Umbilical cord (tissue), 2 donors: ENCODE measurements around the gene CDH13. TPM values are rescaled to one million over a fixed set of nuclear protein-coding genes. Genes with fewer than 3 reads are reported as not detected.

ENCODE experiments used
- DNase-seq: peaks from one replicate; pipeline ENCODE4 v3.0.0-alpha.2; 2015; ENCODE audit warnings: low spot score
- total RNA-seq: library from RNA; depleted of rRNA; stranded (reverse); fragments of >200 nt; gene quantifications from one replicate; pipeline ENCODE4 v1.2.3, GENCODE V29; 2014; ENCODE audit warnings: low replicate concordance; ENCODE audit not compliant: insufficient read depth

The CDH13 gene
- total RNA-seq, 1 donor from 2014 or later, result 6.7 TPM

DNA sequence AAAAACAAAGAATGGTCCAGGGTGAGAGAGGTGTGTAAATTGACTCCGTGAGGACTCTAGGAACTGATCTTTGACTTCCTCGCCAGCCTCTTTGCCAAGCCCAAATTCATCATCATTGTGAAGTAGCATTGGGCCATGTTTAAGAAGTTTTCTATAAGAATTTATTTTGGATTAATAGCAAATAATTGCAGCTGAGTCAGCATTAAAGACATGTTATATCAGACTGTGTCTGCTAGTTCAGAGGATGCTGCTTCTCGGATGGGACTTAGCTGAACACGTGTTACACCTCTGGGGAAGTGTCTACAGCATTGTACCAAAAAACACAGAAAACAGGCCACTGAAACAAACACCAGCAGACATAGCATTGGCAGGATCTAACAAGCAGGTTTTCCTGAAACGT, 366.6 kb downstream of the CDH13 start:
- no peak for DNase-seq

- DNase-seq, result no peak
Observed at GRCh38 chr16:82993926-82994325, 367.2 kb downstream of the CDH13 start.

GRCh38 chr16:82995286-82995923, 368.6 kb downstream of the CDH13 start:
- DNase-seq, result no peak

- DNase-seq, result peak; percentile 63
Observed at GRCh38 chr16:82995924-82996441, 369.2 kb downstream of the CDH13 start.

GRCh38 chr16:82996814-82997213, 370.0 kb downstream of the CDH13 start:
- DNase-seq, result no peak

- no peak for DNase-seq
Observed at GRCh38 chr16:82999711-83000110, 372.9 kb downstream of the CDH13 start.

- peak; percentile 3 for DNase-seq
Observed at GRCh38 chr16:83002351-83003334, 375.9 kb downstream of the CDH13 start.

- no peak for DNase-seq
Observed at GRCh38 chr16:83004868-83005652, 378.3 kb downstream of the CDH13 start.

DNA sequence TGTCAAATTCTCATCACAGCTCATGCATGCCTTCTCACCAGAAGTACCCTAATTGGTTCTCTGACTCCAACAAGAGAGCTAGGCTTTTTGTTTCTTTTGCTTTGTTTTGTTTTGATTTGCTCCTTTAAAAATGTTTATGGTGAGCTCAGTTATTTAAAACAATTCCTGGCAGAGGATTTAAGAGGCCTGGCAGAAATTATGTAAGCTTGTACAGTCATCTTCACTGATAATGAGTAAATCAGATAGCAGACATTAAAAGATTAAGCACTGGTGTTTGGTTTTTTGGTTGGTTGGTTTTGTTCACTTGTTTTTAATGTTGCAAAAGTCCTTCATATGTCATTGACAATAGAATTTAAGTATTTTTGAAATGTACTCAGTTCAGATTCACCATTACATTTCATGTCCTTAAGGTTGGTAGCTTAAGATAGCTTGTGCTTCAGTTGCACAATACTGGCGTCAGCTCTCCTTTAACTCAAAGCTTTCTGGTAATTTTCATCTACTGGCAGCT, 378.9 kb downstream of the CDH13 start:
- DNase-seq, result no peak

DNA sequence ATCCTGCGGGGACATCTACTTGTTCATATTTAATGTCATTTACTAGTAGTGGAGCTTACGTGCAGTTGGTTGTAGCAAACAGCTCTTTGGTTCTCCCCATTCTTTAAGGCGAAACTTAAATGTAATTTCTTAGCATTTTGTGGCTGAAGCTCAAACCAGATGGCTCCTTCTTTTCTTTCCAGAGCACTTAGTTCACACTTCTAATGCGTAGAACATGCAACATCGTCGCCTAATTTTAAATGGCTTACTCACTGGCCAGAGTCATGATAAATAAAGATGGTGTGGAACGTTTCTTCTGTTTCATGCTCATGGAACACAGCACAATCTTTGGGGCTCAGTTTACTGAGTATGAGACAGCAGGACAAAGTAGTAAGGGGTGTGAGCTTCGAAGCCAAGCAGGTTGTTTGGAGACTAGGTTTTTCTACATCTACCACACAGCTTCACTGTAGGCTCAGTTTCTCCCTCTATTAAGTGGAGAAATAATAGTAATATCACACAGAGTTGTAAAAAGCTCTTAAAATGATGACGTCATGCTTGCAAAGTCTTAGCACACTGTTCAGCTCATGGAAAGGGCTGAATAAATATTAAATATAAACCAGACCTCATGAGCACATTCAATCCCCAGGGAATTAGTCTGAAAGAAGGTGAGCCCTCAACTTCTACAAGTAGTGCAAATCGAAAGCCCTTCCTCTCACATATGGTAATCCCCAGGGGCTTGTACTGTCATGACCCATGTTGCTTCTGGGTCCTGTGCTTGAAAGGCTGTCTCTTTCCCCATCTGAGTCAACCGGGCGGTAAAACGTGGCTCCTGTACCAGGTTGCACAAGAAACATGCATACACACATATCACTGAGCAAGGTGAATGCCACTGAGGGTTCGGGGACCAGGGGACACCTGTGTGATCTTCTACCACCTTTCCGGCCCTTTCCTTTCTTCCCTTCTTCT, 384.3 kb downstream of the CDH13 start:
- DNase-seq, result no peak

DNA sequence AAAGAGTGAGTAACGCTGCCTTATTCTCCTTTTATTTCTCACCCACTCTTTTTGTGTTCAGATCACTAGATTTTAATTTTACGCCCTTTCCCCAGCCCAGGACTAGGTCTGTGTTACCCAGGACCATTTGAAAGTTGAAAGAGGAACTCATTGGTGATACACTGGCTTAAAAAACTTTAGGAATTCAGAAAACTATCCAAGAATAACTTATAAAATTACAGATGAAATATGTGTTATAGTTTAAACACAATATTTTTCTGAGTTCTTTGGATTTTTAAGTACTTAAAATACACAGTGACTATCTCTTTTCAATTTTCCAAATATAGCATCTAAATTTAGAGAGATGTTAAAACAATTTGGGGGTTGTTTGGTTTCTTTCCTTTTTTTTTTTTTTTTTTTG, 385.2 kb downstream of the CDH13 start:
- DNase-seq, result no peak

- DNase-seq, result no peak
Observed at GRCh38 chr16:83013071-83013470, 386.3 kb downstream of the CDH13 start.

- no peak for DNase-seq
Observed at GRCh38 chr16:83019963-83020362, 393.2 kb downstream of the CDH13 start.

DNA sequence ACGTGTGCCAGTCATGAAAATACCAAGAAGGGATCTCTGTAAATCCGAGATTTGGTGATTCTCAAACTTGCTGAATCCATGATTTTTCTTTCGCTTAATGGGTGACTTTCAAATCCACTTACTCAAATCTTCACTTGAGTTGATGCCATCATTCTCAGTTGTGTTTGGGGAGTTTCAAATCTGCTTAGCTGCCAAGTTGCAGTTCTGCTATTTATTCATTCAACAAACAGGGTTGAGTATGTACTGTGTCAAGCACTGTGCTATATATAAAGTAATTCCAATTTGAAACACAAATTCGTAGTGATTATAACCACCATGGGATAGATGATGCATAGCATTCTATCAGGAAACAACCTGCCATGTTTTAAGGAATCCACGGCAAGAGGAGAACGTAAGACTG, 394.3 kb downstream of the CDH13 start:
- no peak for DNase-seq

DNA sequence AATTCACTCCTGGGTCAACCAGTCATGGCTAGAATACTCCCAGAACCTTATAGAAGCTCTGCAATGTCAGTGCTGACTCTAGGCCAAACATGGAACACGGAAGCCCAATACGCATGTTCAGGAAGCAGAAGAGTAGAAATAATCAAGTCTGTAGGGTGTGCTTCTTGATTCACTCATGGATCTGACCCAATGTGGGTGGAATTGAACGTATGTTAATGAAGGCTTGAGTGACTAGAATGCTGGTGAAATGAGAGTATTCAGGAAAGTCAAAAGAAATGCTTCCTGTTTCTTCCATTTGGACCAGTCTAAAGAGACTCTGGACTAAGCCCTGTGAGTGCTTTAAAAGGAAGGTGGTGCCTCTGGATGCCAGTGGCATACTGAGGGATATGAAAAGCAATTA, 395.0 kb downstream of the CDH13 start:
- no peak for DNase-seq

DNA sequence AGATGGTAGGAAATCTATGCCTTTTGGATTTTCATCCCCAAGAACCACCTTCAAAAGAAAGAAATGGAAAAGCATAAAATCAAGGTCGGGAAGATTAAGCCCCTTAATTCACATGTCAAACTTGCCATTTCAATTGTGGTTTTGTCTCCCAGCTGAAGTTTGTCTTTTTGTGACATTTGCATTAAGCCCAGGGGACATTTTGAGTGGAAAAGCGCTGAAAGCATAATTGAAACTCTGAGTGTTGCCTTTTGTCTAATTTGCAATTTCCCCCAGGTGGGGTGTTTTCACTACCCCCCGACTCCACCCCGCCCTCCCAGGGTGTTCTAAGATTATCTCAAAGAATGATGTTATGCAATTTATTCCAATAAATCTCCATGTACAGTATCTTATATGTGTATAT, 396.2 kb downstream of the CDH13 start:
- DNase-seq, result no peak

DNA sequence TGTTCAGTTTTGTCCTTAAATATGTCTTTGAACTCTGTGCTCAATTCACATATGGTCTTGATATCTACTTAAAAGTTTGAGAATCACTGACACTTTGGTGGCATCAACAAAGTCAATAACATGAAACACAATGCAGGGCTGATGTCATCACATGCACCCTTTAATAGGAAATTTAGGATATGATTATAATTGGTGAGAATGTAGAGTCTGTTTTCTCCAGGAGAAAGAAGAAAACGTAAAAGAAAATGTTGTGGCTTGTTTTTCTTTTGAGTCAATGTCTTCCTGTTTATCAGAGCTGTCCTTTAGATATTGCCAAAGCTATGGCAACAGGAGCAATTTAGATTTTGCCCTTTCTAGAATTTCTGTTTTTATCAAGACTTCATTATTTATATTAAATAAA, 396.9 kb downstream of the CDH13 start:
- no peak for DNase-seq

DNA sequence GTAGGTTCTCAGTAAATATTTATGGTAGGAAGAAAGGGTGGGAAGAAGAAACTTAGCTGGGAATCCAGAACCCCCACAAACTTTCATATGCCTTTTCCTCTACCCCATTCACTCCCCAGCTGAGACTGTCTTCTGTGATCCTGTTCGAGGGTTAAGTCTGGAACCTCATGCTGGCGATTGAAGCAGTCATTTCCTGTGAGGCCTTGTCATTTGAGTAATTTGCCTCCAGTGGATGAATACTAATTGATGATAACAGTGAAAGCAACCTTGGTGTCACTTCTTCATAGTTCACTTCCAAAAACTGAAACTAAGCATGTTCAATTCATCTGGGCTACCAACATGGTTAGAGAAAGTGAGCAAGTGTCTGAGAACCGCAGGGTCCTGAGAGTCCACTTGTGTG, 401.2 kb downstream of the CDH13 start:
- DNase-seq, result no peak

DNA sequence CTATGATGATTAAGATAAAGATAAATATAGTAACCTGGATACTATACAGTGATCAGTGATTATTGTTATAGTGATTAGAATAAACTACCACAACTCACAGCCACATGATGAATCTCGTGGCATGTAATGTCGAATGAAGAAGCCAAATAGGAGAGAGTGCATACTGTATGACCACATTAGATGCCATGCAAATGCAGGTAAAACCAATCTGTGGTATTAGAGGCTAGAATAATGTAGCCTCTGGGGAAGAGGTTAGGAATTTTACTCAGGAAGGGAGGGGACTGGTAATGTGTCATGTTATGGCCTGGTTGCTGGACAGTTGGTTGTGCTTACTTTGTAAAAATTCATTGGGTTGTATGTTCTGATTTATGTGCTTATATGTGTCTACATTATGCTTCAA, 402.7 kb downstream of the CDH13 start:
- no peak for DNase-seq

DNA sequence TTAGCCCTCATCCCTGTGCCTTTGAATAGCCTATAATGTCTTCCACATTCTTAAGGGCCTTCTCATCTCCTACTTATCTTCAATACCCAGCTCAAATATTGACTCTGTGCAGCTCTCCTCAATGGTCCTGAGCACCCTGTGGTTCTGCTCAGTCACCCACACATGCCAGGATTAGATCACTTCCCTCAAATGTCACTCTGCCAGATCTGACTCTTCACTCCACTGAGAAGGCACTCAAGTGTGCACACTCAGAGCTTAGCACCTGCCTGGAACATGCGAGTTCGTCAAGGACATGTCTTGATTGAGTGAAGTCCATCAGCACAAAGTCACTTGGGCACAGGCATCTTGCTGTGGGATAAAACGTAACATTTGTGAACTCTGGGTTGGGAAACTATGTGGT, 404.8 kb downstream of the CDH13 start:
- DNase-seq, result no peak

DNA sequence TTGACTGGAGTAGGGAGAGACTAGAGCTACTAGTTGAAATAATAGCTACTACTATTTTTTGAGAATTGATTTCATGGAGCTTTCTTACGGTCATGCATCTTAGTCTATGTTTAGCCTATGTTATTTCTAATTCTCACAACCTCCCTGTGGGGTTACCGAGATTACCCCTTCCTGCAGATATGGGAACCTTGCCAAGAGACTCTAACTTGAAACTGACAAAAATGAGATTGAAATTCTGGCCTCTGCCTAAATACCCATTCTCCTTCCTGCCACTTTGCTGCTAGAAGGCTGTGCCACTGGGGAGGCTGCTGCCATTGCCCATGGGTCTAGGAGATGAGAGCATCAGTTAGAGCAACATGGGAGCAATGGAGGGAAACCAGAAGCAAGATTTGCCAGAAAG, 410.3 kb downstream of the CDH13 start:
- no peak for DNase-seq
